ENCODE data around the gene RAB25. TPM values are rescaled to one million over a fixed set of nuclear protein-coding genes. Genes with fewer than 3 reads are reported as not detected.

Gene RAB25
- total RNA-seq, 2 donors from 2014 or later: 213 TPM

DNA sequence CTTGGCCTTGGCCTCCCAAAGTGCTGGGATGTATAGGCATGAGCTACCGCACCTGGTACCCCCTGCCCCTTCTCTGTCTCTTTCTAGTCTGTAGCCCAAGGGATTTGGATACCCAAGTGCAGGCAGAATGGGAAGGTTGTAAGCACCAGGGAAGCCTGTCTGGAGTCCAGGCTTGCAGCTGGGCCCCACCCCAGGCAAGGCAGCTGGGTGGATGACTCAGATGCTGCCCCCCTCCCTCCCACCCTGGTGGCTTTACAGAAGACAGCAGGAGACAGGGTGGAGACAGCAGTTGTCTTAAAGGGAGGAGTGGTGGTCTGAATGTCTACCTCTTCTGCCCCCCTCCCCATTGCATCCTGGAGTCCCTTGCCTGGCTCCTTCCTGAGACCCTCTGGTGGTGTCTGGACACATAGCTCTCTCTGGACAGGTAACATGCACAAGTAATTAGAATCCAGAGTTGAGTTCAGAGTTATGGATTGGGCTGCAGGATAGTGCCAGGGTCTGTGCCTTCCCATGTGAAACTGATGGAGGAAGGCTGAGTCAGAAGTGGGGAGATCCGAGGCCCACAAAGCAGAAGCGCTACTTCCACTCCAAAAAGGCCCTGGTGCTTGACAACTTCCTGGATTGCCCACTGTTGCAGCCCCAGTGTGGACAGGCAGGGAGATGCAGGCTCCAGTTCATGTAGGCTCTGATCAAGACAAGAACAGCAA lies 58.7 kb downstream of the RAB25 start:
- intact Hi-C loops (cut with DNase I): no loop called here
- Histone ChIP-seq H3K4me3 (peak overlapping the region; percentile 16), H3K9me3 (no peaks in the 10 kb centered on the region), H3K36me3 (no peaks in the 10 kb centered on the region), H3K27ac (peak overlapping the region; percentile 94), H3K27me3 (no peaks in the 10 kb centered on the region), H3K9ac (ENCODE audit: low read depth in 2 of 2, low read length in 2 of 2) (peak overlapping the region in 1 of 2 donors; percentile 61), H3K4me1 (peaks cover 52% of the 10 kb centered on the region)
- DNase-seq: peak; percentile 77
- TF ChIP-seq, protein P1, sequence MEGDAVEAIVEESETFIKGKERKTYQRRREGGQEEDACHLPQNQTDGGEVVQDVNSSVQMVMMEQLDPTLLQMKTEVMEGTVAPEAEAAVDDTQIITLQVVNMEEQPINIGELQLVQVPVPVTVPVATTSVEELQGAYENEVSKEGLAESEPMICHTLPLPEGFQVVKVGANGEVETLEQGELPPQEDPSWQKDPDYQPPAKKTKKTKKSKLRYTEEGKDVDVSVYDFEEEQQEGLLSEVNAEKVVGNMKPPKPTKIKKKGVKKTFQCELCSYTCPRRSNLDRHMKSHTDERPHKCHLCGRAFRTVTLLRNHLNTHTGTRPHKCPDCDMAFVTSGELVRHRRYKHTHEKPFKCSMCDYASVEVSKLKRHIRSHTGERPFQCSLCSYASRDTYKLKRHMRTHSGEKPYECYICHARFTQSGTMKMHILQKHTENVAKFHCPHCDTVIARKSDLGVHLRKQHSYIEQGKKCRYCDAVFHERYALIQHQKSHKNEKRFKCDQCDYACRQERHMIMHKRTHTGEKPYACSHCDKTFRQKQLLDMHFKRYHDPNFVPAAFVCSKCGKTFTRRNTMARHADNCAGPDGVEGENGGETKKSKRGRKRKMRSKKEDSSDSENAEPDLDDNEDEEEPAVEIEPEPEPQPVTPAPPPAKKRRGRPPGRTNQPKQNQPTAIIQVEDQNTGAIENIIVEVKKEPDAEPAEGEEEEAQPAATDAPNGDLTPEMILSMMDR (IDR thresholded peaks at IDR 0.05): no peak

Other genes starting within 250 kb of the RAB25 start
- 10 to 100 TPM; 33.3 to 34.7 TPM for gene GON4L, start 203.9 kb upstream of the RAB25 start, total RNA-seq
- 1 to 10 TPM; 1.2 to 4.6 TPM for gene SYT11, start 201.6 kb upstream of the RAB25 start, total RNA-seq
- 10 to 100 TPM; 14.6 to 51.7 TPM for gene RIT1, start 149.8 kb upstream of the RAB25 start, total RNA-seq
- gene KHDC4, start 126.7 kb upstream of the RAB25 start, total RNA-seq: 10 to 100 TPM; 42.5 to 56.0 TPM
- 1 to 10 TPM; 4.2 to 4.6 TPM for gene RXFP4, start 119.5 kb upstream of the RAB25 start, total RNA-seq
- gene ARHGEF2, start 82.6 kb upstream of the RAB25 start, total RNA-seq: 10 to 100 TPM; 91.9 to 92.6 TPM
- gene SSR2, start 40.2 kb upstream of the RAB25 start, total RNA-seq: 100 to 1,000 TPM; 204 to 208 TPM
- 10 to 100 TPM; 23.2 to 43.4 TPM for gene UBQLN4, start 7.4 kb upstream of the RAB25 start, total RNA-seq
- 10 to 100 TPM; 69.4 to 83.9 TPM for gene LAMTOR2, start 6.4 kb upstream of the RAB25 start, total RNA-seq
- 1 to 10 TPM; 1.6 to 3.7 TPM for gene MEX3A, start 21.3 kb downstream of the RAB25 start, total RNA-seq
- gene LMNA, start 53.6 kb downstream of the RAB25 start, total RNA-seq: 100 to 1,000 TPM; 414 to 610 TPM
- 1 to 10 TPM; 4.5 to 5.6 TPM for gene SEMA4A, start 92.4 kb downstream of the RAB25 start, total RNA-seq
- 10 to 100 TPM; 23.6 to 26.8 TPM for gene SLC25A44, start 132.9 kb downstream of the RAB25 start, total RNA-seq
- gene PMF1, start 151.8 kb downstream of the RAB25 start, total RNA-seq: 10 to 100 TPM; 44.4 to 49.4 TPM
- gene BGLAP, start 181.0 kb downstream of the RAB25 start, total RNA-seq: 1 to 10 TPM; 1.2 to 2.2 TPM
- 1 to 10 TPM; 1.1 to 2.9 TPM for gene PAQR6, start 186.9 kb downstream of the RAB25 start, total RNA-seq
- 100 to 1,000 TPM in 1 of 2 donors, 10 to 100 TPM in 1; 65.2 to 107 TPM for gene SMG5, start 221.7 kb downstream of the RAB25 start, total RNA-seq
- gene TMEM79, start 223.2 kb downstream of the RAB25 start, total RNA-seq: 1 to 10 TPM; 2.9 to 7.0 TPM
- gene GLMP, start 234.5 kb downstream of the RAB25 start, total RNA-seq: 10 to 100 TPM; 31.8 to 46.2 TPM
- gene VHLL, start 238.1 kb downstream of the RAB25 start, total RNA-seq: not detected

All from colonic mucosa (tissue), 4 donors.